HT1080 (cell line): Measurements from ENCODE around the gene ARHGAP22. TPM values are rescaled to one million over a fixed set of nuclear protein-coding genes. Genes with fewer than 3 reads are reported as not detected.
"Not testable (repeated sequence)": the region's sequence is repeated elsewhere in the genome, so short reads cannot be mapped to it uniquely, and the experiment has no call there.

Experiments
- DNase-seq: peaks from one replicate; pipeline ENCODE4 v3.0.0-alpha.2; 2015; ENCODE audit warnings: low read depth
- polyA plus RNA-seq, 2 experiments: library from polyadenylated mRNA; depleted of rRNA; stranded (reverse); fragments of >200 nt; gene quantifications; 2 replicates each; pipeline ENCODE4 v1.2.3, GENCODE V29; 2015
- total RNA-seq: library from RNA; depleted of rRNA; stranded (reverse); fragments of >200 nt; shearing (Covaris generic); gene quantifications from 2 replicates; pipeline ENCODE4 v1.2.3, GENCODE V29; 2014; rRNA removed

Gene ARHGAP22, protein sequence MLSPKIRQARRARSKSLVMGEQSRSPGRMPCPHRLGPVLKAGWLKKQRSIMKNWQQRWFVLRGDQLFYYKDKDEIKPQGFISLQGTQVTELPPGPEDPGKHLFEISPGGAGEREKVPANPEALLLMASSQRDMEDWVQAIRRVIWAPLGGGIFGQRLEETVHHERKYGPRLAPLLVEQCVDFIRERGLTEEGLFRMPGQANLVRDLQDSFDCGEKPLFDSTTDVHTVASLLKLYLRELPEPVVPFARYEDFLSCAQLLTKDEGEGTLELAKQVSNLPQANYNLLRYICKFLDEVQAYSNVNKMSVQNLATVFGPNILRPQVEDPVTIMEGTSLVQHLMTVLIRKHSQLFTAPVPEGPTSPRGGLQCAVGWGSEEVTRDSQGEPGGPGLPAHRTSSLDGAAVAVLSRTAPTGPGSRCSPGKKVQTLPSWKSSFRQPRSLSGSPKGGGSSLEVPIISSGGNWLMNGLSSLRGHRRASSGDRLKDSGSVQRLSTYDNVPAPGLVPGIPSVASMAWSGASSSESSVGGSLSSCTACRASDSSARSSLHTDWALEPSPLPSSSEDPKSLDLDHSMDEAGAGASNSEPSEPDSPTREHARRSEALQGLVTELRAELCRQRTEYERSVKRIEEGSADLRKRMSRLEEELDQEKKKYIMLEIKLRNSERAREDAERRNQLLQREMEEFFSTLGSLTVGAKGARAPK
- total RNA-seq, result 68.7 and 70.8 TPM in 2 replicates
- 80.9 and 98.9 TPM in 2 replicates for polyA plus RNA-seq (2015; cell fraction: cytosol; rRNA removed)
- polyA plus RNA-seq (2015; cell fraction: nucleus; rRNA removed), result 102 and 117 TPM in 2 replicates

DNA sequence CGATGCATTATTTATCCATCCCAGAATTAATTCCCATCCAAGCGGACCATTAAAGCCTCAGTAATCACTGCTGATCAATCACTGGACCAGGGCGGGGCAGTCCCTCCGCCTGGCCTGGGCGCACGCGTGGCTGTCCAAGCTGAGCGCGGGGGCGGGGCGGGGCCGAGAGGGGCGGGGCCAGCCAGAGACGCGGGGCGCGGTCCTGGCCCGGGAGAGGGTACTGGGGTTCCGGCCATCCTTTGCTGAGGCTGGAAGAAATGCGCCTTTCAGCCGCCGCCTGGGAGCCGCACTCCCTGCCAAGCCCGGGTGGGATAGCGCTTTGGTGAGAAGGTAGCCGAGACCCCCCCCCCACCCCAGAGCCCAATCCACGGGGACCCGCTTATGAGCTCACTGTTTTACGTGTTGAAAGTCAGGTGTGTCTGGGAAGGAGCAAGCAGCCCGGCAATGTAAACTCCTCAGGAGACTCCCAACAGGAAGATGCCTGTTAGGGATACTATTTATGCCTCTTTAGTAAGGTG, at the start of gene ARHGAP22:
ARHGAP22 (minus strand) TSS at position 83 of the 518 bp plus-strand sequence. CDS start 277 bp downstream, outside the sequence.
- DNase-seq, result peak; percentile 59

DNA sequence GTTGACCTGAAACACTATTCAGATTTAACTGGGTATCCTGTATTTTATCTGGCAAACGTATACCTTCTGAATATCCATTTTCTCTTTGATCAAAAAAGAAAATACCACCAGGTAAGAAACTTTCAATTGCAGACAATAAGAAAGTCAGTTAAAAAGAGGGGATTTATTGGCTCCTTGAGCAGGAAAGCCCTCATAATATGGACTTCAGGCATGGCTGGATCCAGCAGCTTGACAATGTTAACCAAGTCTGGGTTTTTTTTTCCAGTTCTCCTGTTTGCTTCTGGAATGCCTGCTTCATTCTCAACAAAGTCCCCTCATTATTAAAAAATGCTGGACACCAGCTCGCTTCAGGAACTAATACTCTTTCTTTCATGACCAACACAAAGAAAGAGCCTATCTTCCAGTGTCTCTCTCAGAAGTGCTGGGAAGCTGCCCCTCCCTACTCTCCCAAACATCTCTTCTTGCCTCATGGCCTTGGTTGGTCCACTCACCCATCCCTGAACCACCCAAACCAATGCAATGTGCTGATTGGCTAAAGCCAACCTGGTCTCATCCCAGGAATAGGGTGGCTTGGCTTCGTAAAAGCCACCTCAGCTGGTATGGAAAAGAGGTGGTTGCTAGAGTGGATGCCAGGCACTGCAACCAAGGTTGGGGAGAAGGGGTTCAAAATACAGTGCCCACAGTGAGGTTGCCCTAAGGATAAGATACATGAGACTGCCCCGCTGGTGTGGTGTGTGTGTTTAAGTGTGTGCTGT, 49.2 kb upstream of the ARHGAP22 start:
- DNase-seq, result no peak

DNA sequence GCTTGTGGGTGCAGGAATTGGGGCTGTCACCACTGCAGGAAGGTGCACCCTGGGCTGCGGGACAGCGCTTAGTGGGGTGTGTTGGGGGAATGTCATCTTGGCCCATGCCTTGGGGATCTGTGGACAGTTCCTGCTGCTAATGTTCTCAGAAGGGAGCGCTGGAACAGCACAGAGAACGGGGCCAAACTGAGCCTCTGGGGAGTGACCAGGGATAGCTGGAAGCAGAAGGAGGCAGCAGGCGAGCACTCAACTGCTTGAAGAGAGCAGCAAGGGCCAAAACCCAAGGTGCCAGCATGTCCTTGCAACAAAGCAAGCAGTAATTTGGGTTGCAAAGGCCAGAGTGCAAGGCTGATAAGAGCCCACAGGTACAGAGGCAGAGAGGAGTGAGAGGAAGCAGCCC, 48.5 kb upstream of the ARHGAP22 start:
- DNase-seq, result no peak

DNA sequence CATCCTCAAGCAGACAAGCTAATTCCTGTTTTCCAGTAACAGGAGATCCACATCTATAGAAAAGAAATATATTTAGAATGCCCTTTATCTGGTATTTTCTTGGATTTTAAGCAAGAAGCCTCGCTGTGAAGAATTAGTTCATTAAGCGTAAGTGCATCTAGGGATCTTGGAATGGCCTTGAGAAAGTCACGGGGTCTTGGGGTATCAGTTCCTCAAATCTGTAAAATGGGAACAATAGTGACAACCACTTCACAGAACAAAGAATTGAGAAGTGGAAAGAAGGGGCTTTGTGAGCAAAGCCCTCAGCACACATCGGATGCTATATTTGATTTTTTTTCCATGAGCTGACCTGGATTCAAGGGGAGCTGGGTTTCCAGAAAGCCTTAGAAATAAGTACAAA, 47.5 kb upstream of the ARHGAP22 start:
- DNase-seq, result no peak

DNA sequence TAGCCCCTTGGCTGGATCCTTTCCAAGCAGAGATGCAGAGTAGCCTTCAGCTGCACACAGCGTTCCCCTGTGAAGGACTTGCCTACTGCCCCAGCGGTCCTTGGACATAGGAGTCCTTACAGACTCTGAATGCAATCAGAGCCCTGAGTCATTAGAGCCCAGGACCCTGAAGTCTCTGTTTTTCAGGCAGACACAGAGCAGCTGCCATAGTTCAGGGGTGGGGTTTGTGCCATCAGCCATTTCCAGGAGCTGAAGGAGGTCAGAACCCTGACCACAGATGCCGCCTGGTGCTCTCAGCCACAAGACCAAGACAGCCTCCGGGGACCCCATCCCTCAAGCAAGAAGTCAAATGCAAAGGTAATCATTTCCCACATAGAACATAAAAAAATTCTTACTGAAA, 47.0 kb upstream of the ARHGAP22 start:
- DNase-seq, result no peak

DNA sequence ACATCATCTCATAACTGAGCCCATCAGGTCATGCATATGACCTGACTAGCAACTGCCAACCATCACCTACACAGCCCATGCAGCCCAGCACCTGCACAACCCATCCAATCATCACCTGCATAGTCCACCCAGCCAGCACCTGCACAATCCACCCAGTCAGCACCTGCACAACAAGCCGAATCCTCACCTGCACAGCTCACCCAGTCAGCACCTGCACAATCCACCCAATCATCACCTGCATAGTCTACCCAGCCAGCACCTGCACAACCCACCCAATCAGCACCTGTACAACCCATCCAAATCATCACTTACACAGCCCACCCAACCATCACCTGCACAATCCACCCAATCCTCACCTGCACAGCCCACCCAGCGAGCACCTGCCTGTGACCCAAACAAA, 46.4 kb upstream of the ARHGAP22 start:
- DNase-seq, result no peak

DNA sequence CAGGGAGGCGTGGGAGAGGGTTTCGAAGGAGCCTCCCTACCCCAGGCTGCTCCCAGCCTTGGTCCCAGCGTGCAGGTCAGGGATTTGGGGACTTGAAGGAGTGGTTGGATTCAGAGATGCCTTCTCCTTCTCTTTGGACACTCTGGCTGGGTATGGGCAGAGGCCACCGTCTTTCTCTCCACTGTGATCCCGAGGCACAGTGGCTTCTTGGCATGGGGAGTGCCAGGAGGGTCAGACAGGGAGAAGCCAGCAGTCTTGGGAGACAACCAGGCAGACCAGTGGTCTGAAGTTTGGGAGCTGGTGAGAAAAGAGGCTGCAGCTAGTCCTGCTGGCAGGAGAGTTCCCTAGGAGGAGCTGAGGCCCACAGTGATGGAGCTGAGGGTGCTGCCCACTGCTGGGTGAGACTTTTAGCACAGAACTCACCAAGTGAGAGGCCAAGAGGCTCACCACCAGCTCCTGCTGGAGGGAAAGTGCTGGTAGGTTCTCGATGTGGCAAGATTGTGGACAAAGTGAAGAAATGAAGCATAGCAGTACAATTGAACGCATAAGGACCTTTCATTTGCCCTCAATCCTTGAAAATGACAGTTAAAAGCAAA, 44.6 kb upstream of the ARHGAP22 start:
- no peak for DNase-seq

DNA sequence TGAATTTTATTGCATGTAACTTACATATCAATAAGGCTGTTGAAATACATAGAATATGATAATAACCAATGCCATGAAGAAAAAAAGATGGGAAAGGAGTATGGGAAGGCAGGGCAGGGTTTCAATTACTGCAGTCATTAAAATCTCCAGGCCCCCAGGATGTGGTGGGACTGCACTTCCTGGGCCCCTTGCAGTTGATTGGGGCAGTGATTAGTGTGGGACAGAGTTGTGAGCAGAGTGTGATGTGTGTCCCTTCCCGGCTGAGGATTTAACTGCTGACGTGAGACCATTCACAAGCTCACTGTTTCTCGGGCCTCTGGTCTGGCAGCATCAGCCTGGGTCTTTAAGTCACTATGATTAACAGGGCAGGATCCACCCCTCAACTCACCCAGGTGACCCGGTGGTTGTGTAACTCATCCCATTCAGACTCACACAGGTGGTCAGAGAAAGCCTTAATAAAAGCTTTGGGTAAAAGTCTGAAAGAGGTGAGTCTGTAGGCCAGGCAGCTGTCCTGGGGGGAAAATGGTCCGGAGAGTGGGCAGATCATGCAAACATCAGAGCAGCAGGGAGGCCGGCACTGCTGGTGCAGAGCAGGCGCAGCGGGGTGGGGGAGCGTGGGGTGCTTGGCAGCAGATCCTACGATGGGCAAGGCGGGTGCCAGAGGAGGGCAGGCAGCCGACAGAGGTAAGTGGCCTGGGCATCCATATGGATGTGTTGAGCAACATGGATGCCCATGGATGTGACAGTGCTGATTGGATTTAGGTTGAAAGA, 43.5 kb upstream of the ARHGAP22 start:
- DNase-seq, result no peak

DNA sequence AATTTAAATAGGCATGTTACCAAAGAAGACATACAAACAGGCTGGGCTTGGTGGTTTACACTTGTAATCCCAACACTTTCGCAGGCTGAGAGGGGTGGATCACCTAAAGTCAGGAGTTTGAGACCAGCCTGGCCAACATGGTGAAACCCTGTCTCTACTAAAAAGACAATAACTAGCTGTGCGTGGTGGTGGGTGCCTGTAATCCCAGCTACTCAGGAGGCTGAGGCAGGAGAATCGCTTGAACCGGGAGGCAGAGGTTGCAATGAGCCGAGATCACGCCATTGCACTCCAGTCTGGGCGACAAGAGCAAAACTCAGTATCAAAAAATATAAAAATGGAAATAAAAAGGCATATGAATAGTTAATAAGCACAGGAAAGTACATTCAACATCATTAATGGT, 42.2 kb upstream of the ARHGAP22 start:
- DNase-seq, result not testable (repeated sequence)

DNA sequence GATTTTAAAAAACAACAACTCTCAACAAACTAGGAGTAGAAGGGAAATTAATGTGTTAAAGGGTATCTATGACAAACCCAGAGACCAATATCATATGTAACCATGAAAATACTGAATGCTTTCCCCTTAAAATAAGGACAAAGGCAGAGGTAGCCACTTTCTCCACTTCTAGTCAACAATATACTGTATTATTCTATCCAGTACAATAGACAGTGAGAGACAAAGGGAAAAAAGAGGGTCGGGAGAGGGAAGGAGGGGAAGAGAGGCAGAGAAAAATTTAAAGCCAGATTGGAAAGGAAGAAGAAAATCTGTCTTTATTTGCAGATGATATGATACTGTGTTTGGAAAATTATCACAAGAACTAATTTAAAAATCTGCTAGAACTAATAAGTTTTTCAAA, 40.7 kb upstream of the ARHGAP22 start:
- DNase-seq, result no peak

DNA sequence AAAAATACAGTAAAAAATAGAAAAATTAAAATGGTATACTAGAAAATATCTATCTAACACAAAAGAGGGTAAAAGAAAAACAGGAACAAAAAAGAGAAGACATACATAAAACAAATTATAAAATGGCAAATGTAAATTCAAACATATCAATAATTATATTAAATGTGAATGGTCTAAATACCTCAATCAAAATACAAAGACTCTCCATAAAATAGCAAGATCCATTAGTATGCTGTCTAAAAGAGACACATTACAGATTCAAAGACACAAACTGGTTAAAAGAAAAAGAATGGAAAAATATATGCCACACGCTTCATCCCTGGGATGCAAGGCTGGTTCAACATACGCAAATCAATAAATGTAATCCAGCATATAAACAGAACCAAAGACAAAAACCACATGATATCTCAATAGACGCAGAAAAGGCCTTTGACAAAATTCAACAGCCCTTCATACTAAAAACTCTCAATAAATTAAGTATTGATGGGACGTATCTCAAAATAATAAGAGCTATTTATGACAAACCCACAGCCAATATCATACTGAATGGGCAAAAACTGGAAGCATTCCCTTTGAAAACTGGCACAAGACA, 36.3 kb upstream of the ARHGAP22 start:
- DNase-seq, result not testable (repeated sequence)

DNA sequence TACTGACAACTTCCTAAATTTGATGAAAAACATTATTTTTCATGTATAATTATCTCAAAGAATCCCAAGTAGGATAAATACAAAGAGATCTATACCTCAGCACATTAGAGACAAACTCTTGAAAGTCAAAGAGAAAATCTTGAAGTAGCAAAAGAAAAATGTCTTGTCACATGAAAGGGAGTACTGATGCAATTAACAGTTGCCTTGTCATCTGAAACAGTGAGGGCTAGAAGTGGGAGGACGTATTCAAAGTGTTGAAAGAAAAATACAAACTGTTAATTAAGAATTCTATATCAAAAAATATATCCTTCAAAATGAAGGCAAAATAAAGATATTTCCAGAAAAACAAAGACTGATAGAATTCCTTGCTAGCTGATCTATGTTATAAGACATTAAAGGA, 35.5 kb upstream of the ARHGAP22 start:
- no peak for DNase-seq

DNA sequence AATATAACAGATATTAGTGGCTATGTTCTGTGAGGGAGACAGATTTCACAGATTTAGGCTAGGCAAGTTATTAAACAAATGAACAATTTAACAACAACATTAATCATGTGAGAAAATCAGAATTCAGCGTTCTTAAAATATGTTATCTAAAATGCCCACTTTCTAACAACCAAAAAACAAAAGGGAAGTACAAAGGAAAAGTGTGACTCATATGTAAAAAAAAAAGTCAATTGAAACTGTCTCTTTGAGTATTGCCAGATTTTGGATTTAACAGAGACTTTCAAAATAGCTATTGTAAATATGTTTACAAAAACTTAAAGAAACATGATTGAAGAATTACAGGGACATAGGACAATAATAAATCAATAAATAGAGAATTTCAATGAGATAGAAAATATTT, 34.8 kb upstream of the ARHGAP22 start:
- no peak for DNase-seq

DNA sequence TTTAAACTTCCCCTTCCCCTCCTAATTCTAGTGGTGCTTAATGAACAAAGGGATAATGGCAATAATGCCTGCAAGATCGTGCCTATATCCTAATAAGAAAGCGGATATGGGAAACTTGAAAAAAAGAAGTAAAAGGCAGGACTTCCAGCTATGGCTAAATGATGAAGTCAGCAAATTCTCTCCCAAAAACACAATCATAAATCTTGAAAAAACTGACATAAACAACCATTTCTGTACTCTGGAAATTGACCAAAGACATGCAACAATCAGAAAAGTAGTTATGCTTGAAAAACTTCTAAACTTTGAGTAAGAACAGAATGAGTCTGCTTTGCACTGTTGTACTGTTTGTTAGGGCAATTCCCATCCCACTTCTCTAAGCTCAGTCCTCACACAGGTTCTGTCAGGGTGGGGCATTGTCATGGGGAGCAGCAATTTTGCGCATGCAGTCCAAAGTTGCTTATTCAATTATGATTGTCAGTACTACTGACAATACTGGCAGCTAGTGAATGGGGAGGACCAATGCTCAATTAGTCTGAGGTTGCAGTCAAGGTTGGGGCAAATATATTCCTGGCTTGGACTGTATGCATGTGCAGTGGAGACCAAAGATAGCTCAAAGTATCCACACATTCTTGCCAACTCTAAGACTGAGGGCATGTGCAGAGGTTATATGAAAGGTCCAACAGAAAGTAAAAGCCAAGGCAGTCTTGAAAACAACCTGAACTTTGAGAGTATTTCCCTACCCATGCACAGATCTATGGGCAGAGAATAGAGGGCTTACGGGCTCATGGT, 34.1 kb upstream of the ARHGAP22 start:
- DNase-seq, result no peak

DNA sequence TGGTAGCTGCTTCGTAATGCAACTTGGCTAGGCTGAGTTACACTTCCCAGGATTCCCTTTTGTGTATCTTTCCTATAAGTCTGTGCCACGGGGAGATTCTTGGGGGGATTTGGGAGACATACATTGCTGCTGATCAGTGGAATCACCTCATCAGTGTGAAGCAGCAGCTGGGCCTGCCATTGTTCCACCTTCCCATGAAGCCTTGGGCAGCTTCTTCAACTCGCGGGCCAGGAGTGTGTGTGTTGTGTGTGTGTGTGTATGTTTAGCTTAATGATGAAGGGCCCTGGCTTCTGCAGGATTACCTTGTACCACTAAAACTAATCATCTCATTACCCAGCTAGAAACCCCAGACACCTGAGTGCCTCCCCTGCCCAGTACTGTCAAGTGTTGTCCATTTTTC, 33.3 kb upstream of the ARHGAP22 start:
- no peak for DNase-seq

DNA sequence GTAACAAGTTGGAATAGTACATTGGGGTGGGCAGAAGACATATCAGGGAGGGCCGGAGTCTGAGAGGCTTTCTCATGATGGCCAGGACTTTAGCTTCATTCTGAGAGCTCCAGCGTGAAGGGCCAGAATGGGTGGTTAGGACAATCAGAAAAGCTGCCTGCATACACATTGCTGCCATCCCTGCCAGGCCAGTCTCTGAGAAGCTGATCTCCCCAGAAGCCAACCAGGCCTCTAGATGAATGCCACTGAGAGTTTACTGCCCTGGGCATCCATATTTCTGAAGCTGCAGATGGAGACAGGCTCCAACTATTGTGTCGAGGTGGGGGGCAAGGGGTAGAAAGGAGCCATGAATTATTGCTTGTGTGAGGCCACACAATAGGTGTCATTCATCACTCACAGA, 32.0 kb upstream of the ARHGAP22 start:
- no peak for DNase-seq

DNA sequence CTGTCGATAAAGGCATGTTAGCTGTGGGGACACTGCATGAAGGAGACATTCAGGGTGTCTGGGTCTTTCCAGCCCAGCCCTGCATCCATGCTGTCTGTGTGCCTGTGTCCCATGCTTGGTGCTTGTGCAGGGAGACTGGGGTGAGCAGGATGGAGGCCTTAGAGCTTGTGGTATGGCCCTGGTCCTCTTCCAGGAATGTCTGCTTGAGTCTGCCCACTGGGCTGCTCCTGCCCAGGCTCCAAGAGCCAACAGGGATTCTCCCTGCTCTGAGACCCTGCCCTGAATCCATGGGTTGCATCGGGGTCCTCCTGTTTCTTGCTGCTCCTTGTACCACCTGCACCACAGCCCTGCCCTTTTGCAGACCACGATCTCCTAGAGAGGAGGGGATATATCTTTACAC, 31.4 kb upstream of the ARHGAP22 start:
- peak; percentile 36 for DNase-seq

DNA sequence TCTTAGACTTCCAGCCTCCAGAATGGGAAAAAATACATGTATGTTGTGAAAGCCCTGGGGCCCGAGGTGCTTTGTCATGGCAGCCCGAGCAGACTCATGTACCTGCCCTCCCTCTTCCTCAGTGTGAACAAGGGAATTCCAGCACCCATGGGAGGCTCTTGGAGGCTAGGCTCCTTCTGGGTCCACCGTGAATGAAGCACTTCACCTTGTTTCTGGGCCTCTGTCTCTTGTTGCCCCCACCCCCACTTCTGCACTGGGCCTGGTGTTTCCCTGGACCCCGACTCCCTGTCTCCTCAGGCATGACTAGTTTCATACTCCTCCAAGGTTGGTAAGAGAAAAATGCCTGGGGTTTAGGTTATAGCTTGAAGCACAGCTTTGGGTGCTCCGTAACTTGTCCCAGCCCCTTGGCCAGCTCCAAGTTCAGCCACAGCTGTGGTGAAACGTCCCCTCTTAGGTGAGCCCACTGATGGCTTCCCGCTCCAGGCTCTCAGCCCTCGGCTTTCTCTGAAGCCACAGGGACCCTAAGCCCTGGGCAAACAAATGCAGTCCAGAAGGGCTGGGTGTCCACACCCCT, 30.2 kb upstream of the ARHGAP22 start:
- DNase-seq, result no peak
